NCI-H2171 treated with DMSO at 0.1 percent for 48 hours (cell line): ENCODE measurements around the gene TBXAS1.
A peak's percentile ranks its signal among the peaks of the same experiment; 100 is the strongest.

ENCODE experiments used
- DNase-seq: peaks from one replicate; lab custom pipeline; 2025; lab: John Stamatoyannopoulos, UW

The TBXAS1 gene

DNA sequence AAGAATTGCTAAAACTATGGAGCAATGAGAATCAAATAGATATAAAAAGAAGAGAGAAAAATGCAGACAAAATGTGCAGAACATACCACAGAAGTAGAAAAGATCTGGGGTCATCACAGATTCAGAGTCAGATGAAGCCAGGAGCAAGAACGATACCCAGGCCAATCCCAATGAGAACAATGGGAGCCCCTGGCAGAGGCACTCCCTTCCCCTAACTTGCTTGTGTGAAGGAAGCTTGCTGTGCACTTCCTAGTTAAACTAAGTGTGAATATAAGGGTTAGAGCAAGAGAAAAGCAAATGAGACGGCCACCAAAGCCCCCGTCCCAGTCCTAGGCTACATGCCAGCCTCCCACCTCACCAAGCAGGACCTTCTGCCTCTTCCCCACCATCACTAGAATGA lies 221.0 kb downstream of the TBXAS1 start:
- no peak for DNase-seq

DNA sequence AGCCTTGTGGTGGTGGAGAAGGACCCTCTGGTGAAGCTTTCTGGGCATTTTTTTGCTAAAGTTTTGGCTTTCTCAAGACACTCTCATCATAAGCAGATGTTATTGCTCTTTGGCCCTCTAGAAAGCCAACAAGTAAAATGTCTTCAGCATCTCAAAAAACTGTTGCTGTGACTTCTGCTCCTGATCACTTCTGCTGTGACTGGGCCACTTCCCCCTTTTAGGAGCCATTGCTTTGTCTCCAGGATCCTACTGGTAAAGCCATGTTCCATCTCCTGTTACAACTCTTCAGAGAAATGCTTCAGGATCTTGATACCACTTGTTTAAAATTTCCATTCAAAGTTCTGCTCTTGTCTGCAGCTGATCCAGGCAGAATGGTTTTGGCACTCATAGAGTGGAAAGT lies 222.8 kb downstream of the TBXAS1 start:
- DNase-seq, result no peak

- no peak for DNase-seq
These were observed 224.9 kb downstream of the TBXAS1 start for GRCh38 chr7:140053812-140054539.

DNA sequence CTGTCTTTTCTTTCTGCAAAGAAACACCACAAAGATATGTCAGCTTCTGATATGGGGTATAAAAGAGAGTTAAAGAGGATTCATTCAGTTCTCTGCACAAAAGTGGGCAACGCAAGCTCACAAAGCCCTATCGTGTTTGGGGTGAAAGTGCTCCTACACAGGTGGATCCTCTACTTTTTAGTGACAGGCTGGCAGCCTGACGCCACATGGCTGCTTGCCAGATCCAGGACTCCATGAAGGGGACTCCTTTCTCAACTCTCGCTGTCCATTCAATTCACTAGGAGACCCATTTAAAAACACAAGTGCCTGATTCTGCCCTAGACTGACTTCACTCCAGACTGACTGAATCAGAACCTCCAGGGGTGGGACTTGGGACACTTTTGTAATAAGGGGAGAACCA lies 225.7 kb downstream of the TBXAS1 start:
- no peak for DNase-seq

DNA sequence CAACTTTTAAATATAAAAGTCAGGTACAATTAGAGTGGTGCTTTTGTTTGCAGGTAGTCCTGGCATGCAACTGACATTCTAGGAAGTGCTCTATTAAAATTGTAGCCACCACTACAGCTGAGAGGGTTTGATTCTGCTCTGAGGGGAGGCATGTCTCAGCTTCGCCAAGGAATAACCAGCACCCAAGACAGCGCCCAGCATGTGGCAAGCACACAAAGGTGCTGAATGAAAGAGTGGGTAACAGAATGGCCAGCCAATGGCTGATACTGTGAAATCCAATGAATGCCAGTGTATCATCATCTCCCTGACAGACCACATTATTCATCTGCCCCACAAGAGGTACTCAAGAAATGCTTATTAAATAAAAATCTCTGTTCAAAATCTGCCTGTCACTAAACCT lies 226.8 kb downstream of the TBXAS1 start:
- no peak for DNase-seq

DNA sequence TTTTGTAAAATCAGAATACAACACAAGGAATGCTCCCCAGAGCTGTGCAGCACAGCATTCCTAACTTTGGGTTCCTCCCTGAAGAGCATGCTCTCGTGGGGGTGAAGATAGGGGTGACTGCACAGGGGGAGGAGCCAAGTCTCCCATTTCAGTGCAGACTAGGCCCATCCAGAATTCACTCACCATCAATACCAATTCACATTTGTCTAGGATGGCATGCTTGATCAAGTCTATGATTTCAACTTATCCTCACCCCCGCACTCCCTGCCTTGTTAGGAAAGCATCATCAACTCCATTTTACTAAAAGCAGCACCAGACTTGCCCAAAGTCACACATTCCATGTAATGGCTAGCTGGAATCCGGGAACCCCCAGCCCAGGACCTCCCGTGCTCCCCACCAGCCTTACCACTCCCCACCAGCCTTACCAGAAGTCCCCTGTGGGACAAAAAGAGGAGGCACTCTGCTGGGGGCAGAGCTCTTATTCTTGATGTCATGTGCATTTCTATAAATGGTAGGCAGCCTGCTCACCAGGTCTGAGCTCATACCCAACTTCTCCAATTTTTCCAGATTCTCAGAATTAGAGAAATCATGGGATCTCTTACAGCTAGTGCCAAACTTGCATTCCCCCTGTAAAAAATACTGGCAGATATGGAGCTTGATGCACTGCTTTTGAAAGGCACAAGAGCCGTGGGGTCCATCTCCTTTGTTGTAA lies 227.5 kb downstream of the TBXAS1 start:
- DNase-seq, result no peak

DNA sequence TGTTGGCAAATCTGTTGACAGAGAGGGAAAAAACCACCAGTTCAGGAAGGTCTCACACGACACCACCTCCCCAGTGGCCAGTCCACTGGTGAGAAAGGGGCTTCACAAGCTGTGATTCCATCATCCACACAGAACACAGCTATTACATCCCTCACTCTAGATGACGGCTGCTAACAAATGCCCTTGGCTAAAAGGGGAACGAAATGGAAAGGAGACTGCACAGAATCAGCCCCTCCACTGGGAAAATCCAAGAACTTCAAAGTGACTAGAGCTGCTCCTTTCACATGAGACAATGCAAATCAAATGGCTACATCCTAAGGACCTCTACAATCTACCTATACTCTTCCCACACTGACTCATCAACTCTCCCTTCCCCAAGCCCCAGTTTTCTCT lies 228.1 kb downstream of the TBXAS1 start:
- DNase-seq, result no peak

- no peak for DNase-seq
These were observed 229.5 kb downstream of the TBXAS1 start for GRCh38 chr7:140058517-140058916.

DNA sequence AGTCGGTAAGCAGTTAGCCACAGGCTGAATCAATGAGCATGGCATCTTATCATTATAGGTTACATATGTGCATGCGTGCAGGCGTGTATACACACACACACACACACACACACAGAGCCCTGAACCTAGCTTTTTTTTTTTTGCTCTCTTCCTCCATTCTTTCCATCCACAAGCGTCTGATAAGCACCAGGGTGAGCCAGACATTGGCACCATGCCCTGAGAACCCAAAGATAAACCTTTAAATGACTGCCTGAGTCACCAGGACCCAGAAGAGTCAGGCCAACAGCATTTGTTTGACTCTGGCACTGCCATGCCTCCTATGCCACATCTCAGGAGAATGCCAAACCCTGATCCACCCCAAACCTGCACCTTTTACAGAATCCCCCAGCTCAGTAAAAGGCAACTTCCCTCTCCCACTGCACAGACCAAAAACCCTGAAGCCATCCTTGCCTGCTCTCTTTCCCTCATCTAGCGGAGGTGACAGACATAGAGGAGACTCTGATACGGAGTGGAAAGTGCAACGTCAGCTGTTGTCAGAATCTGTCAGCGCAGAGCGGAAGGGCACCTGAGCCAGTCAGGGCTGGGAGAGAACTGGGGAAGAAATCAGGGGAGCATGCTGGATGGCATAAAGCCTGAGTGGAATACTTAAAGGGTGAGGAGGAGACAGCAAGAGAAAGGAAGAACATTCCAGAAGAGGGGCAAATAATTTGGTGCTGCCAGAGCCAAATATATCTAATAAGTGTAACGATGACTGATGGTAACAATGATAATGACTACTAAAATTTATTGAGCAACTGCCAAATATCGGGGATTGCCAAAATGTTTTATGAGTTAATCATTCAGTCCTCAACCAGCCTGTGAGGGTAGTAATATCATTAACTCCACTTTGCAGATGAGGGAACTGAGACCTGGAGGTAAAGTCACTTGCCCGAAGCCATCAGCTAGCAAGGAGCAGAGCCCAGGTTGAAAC lies 230.5 kb downstream of the TBXAS1 start:
- DNase-seq, result no peak

GRCh38 chr7:140060243-140060630 lies 231.2 kb downstream of the TBXAS1 start:
- DNase-seq, result no peak

- no peak for DNase-seq
These were observed 231.9 kb downstream of the TBXAS1 start for GRCh38 chr7:140060788-140061606.

DNA sequence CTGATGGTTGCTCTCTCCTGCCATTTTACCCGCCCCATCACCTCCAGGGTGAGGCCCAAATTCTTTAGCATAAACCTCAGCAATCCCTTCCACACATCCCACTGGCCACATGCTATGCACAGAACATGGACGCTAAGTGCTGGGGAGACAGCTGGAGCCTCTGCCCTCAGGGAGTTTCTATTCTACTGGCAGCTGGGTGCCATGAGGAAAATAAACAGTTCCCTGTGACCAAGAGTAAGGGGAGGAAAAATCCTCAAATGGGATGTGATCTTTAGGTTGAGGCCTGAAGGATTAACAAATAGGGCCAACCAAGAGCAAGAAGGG lies 232.5 kb downstream of the TBXAS1 start:
- no peak for DNase-seq

DNA sequence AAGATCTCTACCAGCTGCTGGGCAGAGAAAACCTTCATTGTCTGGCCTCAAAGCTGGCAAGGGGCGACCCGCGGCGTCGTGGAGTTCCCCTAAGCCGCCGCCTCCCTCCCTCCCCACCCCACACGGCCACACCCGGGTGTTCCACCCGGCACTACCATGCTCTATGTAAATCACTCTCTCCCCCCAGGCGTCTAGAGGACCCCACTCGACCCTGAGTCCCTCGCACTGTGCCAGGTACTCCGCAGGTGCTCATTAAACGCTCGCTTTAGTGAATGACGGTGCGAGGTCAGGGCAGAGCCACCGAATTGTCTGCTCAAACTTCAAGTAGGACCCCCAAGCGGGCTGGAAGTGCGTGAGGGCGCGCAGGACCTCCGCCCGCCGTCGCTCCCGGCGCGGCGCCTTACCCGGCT lies 233.1 kb downstream of the TBXAS1 start:
- peak; percentile 32 for DNase-seq

DNA sequence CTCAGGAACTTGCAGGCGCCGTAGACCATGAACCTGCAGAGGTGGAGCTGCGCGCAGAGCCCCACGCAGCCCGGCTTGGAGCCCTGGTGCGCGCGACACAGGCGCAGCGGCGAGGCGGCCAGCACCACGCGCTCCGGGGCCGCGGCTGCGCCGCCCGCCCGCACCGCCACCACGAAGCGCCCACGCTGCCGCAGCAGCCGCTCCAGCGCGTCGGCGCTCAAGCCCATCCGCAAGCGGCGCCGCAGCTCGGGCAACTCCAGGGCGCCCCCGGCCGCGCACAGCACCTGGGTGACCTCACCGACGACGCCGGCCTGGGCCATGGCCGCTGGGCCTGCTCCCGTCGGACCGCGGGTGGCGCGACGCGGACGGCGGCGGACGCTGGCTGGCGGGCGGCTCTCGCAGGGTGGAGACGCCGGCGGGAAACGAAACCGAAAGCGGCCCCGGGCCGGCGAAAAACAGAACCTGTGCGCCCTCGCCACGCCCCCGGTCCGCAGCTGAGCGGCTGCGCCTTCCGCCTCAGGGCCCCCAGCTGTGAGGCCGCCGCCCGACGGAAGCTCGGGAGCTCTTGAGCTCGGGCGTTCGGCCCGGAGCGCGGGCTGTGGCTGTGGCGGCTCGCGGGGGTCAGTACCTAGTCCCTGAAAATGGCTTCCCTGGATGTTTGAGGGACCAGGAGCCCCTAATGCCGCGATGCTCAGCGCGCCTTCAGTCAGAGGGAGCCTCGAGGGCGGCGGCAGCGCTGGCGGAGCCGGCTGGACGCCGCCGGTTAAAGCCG lies 233.7 kb downstream of the TBXAS1 start, which contains the start of gene PARP12:
Gene PARP12, minus strand, starts transcription at position 424 of the 772 bp plus-strand sequence. Its CDS starts 104 bp downstream, at position 320.
- peak; percentile 54 for DNase-seq

GRCh38 chr7:140067052-140067451 lies 238.0 kb downstream of the TBXAS1 start:
- DNase-seq, result no peak

GRCh38 chr7:140068033-140068432 lies 239.0 kb downstream of the TBXAS1 start:
- DNase-seq, result no peak

DNA sequence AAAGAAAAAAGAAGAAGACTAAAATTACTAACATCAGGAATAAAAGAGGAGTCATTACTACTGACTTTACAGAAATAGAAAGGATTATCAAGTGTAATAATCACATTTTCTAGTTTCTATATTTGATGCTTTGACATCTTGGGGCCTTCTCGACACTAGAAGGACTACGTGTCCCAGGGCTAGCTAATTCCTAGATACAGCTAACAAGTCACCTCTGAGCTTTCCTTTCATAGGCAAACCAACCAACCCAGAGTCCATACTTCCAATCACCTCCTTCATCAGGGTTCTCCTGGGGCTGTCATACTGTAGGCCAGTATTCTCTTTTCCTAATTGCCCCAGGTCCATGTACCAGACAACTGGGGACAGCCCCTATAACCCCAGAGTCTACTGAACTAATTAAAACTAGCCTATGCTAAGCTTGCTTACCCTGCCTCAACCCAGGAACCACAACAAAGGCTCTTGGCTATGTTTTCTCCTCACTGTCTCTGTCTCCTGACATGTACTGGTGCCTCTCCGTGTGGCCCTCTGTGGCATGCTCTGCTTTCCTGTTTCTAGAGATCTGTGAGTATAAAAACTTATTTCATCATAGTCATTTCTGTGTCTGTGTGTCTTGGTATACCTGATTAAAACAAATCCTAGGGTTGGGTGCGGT lies 240.4 kb downstream of the TBXAS1 start:
- no peak for DNase-seq
